ENCODE measurements around the gene PTGFRN.
"Not testable (repeated sequence)": the region's sequence is repeated elsewhere in the genome, so short reads cannot be mapped to it uniquely, and the experiment has no call there.

Gene PTGFRN

DNA sequence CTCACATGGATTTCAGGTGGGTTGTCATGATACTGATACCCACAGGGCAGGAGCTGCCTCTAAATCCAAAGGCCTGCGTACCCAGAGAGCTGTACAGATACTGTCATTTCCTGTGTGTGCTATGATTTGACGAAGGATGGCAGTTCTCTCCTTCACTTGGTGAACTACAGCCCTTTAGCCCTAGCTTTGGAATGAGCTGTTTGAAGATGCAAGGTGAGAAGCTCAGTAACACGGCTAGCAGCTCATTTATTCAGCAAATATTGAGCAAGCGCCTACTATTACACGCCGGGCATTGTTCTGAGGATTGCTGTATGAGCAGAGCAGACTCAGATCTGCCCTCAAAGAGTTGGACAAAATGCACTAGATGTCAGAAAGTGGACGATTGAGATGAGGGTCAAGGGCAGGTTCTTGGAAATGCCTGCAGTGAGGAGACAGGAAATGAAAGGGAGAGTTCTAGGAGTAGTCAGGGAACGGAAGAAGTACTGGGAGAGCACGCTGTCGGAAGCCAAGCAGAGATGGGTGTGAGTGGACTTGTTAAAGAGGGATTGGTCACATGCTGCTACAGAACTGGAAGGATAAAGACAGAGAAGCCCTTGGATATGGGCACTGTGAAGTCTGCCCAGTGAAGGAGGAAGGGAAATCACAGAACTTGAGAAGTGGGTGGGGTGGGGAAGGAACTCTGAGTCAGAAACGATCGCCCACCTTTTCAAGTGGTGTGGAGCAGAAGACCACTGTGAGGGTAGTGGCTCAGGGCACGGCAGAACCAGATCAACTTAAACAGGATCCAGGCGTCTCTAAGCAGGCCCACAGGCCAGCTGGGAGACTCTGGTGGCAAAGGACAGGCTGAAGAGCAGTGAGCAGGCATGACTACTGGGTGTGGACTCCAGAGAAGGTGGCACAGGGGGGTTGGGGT, 7.1 kb downstream of the PTGFRN start:
- peak; percentile 6 for DNase-seq

DNA sequence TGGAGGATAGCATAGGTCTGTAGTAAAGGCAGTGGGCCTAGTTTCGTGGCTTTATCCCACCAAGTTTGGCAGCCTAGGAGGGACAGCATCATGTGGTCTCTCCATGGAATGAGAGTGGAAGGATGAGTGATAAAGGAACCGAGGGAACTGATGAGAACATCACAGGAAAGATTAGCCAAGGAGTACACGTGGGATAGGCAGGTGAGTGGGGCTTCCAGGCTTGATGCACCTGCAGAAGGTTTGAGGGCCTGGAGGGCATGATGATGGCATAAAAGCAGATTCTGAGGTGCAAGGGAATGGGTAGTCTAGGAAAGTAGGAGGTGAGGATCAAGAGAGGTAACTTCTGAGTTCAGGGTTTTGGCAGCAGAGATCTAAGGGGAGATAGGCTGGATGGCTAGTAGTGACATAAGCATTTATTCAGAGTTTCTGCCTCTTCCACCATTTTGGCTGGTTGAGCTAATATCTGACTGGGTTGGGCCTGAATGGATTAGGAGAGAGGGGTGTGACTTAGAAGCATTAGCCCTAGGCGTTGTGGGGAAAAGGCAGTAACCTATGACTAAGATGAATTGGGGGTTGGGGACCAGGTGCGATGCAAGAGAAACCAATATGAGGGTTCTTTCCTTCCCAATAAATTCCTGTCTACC, 9.1 kb downstream of the PTGFRN start:
- no peak for DNase-seq

DNA sequence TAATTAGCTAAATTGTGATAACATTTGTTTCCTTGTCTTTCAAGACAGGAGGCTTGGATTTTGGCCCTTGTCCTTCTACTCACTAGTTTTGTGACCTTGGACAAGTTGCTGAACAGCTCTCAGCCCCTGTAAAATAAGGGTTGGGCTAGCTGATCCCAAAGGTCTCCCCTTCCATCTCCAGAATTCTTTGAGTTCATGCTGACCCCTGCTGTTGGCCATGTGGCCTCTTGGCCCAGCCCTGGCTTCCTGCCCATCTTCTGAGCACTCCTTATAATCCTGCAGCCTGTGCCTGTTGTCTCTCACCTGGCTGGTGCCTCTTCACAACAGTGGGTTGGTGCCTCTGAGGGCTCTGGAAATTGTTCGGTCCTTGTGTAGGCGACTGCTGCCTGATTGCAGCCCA, 10.1 kb downstream of the PTGFRN start:
- DNase-seq: peak; percentile 22

DNA sequence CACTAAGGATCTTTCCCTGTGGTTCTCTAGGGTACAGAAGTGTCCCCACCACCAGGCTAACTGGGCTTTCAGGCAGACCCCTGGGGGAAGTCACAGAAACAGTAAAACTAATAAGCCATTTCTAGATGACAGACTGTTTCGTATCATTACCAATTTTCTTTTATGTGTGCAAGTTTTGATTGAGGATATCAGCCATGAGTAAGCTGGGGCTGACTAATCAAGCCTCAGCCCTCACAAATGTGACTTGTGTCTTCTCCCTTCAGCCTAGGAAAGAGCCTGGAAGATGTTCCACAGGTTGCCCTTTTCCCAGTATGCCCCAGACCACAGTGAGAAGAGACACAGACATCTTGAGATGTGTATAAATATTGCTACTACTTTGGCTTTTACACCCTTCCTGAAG, 10.5 kb downstream of the PTGFRN start:
- DNase-seq: no peak

DNA sequence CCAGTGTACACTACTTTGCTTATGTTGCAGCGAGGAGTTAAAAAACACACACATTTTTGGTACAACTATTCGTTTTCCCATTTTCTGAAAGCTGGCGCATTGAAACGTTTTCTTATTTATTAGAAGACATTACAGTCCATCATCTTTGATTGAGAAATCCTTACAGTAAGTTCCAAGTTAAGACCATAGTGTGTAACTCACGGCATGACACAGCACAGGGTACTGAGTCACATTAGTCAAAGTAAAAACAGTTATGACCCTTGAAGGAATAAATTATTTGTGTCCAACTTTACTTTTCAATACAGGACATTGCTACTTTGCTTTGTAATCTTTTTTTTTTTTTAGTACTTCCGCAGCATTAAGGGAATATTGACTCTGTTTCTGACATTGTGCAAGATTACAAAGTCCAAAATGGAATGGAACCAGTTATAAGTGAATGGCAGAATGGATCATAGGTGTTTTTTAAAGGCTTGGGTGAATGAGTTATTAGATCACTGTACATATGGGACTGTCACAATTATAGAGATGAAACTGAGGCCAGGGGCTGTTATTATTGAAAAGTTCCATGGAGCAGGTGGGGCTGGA, 11.7 kb downstream of the PTGFRN start:
- no peak for DNase-seq

DNA sequence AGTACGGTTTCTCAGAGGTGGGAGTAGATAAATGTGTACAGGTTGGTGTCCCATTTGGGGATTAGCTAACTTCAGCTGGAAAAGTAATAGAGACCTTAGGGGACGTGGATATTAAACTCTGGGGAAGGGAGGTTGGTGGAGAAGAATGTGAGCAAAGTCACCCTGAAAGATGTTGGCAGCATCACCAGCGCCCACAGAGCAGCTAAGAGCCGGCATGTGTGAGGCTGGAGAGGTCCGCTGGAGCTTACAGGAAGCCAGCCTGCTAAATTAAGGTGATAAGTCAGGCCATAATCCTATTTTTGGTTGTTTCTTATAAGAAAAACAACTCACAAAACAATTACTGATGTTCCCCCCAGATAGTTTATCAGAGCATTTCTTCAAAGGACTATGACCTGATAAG, 12.2 kb downstream of the PTGFRN start:
- DNase-seq: no peak

DNA sequence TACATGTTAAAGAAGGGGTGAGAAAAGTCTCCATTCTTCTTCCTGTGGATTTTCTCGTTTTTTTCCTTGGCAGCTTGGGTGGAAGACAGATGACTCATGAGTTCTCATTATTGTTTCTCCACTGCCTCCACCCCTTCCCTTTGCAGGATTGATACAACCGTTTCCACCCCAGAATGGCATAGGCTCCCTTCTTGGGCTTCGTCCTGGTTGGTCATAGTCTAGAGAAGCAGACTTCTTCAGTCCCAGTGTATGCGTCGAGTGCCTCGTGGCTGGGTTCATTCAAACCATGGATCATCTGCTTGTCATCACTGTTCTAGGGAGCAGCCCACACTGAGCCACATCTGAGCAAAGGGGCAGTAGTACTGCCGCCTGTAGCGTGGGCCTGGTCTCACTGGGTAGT, 13.7 kb downstream of the PTGFRN start:
- DNase-seq: no peak

DNA sequence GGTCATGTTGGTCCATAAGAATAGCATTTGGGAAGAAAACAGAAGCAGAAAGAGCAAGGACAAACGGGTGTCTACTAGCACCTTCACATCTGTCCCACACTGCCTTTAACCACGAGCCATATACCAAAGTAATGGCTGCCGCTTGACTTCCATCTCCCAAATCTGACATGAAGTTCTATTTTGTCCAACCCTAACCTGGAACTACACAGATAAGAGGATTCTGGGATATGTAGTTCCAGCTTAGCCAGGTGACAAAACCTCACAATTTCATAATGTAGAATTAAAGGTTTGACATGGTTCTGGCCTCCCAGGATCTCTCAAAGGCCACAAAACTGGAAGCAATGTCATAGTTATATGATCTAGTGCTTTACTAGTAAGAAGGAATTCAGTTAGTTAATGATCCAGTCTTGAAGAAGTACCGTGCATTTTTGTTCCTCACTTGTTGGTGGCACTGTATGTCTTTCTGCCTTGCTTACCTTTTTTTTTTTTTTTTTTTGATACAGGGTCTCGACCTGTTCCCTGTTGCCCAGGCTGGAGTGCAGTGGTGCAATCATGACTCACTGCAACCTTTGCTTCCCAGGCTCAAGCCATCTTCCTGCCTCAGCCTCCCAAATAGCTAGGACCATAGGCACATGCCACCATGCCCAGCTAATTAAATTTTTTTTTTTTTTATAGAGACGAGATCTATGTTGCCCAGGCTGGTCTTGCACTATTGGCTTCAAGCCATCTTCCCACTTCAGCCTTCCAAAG, 17.5 kb downstream of the PTGFRN start:
- no peak for DNase-seq

DNA sequence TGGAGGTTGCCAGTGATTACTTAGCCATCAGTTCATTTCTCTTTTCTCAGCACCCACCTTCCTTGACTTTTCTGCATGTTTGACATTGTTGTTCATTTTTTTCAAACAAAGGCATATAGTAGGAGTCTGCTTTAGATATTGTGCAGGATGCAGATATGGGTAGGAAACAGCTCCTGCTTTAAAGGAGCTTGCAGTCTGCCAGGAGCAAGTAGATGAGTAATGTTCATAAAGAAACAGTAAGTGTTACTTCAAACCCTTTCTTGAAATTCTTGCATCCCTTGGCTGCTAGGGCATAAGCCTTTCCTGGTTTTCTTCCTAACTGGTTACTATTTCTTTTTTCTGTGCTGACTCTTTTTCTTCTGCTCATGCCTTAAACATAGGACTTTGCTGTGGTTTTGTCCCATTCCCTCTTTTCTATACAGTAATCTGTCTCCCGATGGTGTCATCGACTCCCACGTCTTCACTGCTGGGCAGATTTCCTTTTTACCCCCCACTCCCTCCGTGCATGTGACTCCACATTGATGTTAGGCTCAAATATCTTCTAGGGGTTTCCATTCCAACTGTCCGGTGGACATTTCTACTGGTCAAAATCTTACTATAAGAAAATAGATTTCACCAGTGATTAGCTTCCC, 20.4 kb downstream of the PTGFRN start:
- DNase-seq: no peak

DNA sequence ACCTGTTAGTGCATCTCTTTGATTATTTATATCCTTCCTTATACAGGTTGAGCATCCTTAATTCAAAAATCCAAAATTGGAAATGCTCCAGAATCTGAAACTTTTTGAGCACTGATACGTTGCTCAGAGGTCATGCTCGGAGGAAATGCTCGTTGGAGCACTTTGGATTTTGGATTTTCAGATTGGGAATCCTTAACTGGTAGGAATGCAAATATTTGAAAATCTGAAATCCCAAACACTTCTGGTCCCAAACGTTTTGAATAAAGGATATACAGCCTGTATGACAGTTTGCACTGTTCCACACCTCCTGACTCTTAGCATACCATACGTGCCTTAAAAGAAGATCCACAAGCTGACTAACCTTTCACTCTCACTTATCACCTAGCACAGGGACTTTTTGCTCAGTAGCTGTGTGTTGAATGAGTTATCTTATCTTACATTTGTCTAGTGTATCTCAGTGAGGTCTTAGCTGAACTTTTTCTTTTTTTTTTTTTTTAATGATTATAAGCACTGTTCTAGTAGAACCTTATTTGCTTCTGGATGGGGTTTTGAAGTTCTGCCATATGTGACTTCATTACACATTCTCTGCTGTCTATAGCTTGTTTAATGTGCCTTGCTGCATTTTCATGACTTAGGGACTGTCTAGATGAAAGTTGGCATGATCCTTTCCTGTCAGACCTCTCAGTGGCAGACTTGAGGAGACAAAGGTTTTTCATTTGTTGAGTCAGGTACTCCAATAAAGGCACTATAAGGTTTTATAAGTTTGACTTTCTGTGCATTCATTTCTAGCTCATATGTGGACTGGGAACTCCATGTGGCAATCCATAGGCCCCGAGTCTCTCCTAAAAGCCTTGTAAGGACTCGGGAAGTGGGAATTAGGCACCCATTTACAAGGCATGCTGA, 21.6 kb downstream of the PTGFRN start:
- no peak for DNase-seq

DNA sequence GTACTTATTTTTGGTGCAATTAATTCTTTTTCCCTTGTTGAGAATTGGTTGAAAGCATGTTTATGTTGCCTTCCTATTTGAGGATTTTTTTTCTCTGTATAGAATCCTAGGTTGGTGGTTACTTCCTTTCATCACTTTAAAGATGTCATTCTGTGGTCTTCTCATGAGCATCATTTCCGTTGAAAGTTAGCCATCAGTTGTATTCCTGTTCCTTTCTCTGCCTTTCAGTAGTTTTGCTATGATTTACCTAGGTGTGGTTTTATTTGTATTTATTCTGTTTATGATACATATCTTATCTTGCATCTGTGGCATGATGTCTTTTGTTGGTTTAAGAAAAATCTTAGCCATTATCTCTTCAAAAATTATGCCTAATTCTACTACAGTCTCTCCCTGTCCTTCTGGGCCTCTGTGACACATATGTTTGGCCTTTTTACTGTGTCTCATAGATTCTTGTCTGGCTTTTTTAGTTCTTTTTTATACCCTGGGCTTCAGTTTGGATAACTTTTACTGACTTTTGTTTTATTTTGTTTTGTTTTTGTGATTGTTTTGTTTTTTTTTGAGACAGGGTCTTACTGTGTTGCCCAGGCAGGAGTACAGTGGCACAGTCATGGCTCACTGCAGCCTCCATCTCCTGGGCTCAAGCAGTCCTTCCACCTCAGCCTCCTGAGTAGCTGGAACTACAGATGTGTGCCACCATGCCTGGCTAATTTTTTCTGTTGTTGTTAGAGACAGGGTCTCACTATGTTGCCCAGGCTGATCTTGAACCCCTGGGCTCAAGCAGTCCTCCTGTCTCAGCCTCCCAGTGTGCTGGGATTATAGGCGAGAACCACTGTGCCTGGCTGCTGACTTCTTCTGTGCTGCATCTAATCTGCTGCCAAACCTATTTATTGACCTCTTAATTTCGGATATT, 24.1 kb downstream of the PTGFRN start:
- no peak for DNase-seq

DNA sequence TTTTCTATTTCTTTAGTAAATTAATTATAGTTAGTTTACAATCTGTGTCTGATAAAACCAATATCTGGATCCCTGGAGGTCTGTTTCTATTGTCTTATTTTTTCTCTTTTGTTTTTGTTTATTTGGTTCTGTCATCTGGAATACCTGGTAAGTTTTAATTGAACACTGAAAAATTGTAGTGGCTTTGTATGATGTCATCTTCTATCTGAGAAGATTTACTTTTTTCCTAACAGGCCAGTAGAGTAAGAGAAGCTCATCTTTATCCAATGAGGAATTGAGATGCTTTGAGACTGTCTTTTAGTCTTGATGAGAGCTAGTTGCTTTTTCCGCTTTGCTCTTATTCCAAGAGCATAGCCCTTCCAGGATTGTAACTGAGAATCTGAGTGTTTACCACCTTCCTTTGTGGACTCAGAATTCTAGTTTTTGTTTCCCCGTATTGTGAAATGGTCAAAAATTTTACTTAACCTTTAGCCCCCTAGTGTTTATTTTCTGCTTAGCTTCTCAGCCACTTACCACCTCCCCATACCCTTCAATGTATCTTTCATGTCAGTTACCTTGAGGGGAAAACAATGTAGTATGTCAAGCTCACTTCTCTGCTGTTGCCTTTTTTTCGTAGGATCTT, 25.0 kb downstream of the PTGFRN start:
- peak; percentile 6 for DNase-seq

DNA sequence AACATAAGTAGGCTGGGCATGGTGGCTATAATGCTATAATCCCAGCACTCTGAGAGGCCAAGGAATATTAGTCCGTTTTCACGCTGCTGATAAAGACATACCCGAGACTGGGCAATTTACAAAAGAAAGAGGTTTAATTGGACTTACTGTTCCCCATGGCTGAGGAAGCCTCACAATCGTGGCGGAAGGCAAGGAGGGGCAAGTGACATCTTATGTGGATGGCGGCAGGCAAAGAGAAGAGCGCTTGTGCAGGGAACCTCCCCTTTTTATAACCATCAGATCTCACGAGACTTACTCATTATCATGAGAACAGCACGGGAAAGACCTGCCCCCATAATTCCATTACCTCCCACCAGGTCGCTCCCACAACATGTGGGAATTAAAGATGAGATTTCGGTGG, 28.5 kb downstream of the PTGFRN start:
- DNase-seq: no peak

DNA sequence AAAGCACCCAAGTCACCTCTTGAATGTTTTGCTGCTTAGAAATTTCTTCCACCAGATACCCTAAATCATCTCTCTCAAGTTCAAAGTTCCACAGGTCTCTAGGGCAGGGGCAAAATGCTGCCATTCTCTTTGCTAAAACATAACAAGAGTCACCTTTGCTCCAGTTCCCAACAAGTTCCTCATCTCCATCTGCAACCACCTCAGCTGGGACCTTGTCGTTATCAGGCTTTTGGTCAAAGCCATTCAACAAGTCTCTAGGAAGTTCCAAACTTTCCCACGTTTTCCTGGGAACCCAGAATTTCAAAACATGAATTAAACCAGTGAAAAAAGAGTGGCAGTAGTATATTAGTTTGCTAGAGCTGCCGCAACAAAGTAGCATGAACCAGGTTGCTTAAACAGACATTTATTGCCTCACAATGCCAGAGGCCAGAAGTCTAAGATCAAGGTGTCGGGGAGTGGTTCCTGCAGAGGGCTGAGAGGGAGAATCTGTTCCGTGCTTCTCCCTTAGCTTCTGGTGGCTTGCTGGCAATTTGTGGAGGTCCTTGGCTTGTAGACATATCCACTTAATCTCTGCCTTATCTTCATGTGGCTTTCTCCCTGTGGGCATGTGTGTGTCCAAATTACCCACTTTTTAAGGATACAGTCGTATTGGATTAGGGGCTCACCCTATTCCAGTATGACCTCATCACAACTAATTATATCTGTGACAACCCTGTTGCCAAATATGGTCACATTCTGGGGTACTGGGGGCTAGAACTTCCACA, 30.2 kb downstream of the PTGFRN start:
- not testable (repeated sequence) for DNase-seq

DNA sequence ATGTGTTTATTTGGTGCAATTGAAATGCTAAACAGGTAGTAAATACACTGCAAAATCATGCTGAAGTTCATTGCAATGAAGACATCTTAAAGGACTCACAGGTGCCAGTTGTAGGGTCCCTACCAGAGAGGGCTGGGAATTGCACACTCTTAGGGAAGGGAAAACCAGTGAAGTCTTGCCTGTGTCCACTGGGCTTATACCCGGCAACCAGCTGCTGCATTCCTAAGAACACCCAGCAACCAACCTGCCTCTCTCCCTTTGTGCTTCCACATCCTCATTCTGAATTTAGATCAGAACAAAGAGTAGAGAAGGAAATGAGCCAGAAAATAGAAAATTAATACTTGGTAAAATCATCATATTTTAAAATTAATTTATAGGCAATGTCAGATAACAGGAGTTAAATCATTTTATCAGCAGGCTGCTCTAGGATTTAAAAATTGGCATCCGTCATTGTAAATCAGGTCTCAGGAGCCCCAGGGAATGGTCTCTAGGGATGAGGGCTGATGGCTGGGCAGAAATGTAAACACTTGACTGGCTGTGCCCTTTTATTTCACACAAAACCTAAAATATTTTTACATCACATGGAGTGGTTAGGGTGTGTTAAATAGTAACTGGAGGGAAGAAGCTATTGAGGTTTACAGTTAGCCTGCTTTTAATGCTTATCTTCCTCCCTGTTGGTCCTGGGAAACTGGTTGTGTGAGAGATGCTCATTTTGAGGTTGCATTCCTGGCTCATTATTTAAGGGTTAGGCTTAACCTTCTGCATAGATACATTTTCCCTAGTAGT, 31.3 kb downstream of the PTGFRN start:
- DNase-seq: peak; percentile 70

DNA sequence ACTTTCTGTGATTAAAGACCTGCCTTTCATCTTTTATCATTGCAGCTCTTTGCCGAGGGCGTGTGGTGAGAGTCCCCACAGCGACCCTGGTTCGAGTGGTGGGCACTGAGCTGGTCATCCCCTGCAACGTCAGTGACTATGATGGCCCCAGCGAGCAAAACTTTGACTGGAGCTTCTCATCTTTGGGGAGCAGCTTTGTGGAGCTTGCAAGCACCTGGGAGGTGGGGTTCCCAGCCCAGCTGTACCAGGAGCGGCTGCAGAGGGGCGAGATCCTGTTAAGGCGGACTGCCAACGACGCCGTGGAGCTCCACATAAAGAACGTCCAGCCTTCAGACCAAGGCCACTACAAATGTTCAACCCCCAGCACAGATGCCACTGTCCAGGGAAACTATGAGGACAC, 32.0 kb downstream of the PTGFRN start:
- no peak for DNase-seq

DNA sequence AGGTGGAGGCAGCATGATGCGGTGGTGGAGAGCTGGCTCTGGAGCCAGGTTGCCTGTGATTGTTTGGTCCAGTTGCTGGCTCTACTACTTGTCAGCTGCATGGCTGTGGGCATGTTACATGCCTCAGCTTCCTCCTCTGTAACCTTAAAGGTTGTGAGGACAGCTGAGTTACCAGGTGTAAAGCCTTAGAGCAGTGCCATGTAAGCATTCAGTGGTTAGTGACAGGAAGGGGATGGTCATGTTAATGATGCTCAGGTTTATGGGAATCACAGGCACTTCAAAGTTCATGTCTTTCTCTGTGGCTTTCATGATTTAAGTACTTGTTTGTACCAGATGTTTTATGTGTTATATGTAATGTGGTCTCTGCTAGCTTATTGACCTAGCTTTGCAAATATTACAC, 32.6 kb downstream of the PTGFRN start:
- peak; percentile 1 for DNase-seq

DNA sequence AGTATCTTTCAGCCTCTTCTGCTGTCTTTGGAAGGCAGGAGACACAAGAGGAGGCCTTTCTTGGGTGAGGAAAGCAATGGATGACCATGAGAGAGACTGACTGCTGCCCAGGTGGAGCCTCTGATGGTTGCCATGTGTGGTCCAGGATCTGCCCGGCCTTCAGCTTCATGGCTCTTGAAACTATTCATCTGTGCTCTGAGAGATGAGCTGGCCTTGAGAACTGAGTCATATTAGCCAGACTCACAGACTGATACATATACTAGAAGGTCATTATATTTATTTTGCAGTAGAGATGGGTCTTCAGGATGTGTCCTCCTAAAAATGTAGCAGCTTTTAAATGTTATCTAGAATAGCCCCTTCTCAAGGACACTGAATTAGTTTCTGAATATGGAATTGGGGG, 33.7 kb downstream of the PTGFRN start:
- no peak for DNase-seq

DNA sequence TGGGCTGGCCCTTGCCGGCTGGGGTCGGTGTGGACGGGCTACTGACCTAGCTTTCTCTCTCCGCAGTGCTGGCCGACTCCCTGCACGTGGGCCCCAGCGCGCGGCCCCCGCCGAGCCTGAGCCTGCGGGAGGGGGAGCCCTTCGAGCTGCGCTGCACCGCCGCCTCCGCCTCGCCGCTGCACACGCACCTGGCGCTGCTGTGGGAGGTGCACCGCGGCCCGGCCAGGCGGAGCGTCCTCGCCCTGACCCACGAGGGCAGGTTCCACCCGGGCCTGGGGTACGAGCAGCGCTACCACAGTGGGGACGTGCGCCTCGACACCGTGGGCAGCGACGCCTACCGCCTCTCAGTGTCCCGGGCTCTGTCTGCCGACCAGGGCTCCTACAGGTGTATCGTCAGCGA, 34.9 kb downstream of the PTGFRN start:
- no peak for DNase-seq

All from NCI-H69 (cell line).